HCT116 (cell line): ENCODE data around the gene RIC8A.

Experiments
- CTCF ChIP-seq, 3 experiments: fragments of 200-600 bp in 1 of 3; sonication (generic) in 1 of 3; IDR thresholded peaks in 2 of 3; conservative IDR thresholded peaks in 1 of 3; 2 replicates each; pipeline ENCODE4 v1.5.1; 2012 to 2017; ENCODE audit warnings: low read depth in 2 of 3, low read length in 2 of 3, antibody characterized with exemption in 1 of 3, borderline replicate concordance in 1 of 3, control low read depth in 1 of 3, mild to moderate bottlenecking in 1 of 3, mixed read lengths in 1 of 3, mixed run types in 1 of 3, moderate library complexity in 1 of 3; ENCODE audit not compliant: insufficient read depth in 1 of 3
- TF ChIP-seq, protein P1 (sequence below): IDR thresholded peaks from 2 replicates; pipeline ENCODE4 v1.6.1; 2012; ENCODE audit warnings: low read depth

GRCh38 chr11:216081-216974 lies 8.8 kb downstream of the RIC8A start:
- TF ChIP-seq, protein P1, sequence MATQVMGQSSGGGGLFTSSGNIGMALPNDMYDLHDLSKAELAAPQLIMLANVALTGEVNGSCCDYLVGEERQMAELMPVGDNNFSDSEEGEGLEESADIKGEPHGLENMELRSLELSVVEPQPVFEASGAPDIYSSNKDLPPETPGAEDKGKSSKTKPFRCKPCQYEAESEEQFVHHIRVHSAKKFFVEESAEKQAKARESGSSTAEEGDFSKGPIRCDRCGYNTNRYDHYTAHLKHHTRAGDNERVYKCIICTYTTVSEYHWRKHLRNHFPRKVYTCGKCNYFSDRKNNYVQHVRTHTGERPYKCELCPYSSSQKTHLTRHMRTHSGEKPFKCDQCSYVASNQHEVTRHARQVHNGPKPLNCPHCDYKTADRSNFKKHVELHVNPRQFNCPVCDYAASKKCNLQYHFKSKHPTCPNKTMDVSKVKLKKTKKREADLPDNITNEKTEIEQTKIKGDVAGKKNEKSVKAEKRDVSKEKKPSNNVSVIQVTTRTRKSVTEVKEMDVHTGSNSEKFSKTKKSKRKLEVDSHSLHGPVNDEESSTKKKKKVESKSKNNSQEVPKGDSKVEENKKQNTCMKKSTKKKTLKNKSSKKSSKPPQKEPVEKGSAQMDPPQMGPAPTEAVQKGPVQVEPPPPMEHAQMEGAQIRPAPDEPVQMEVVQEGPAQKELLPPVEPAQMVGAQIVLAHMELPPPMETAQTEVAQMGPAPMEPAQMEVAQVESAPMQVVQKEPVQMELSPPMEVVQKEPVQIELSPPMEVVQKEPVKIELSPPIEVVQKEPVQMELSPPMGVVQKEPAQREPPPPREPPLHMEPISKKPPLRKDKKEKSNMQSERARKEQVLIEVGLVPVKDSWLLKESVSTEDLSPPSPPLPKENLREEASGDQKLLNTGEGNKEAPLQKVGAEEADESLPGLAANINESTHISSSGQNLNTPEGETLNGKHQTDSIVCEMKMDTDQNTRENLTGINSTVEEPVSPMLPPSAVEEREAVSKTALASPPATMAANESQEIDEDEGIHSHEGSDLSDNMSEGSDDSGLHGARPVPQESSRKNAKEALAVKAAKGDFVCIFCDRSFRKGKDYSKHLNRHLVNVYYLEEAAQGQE, result no peak
- no peak for TF ChIP-seq CTCF (IDR thresholded peaks at IDR 0.05 in 2 of 3, conservative IDR thresholded peaks at IDR 0.05 in 1 of 3; ENCODE audit: borderline replicate concordance in 1 of 3, insufficient read depth in 1 of 3, low read depth in 2 of 3, low read length in 2 of 3)
